HepG2 (cell line): ENCODE data around the gene ZDHHC21. TPM values are rescaled to one million over a fixed set of nuclear protein-coding genes. Genes with fewer than 3 reads are reported as not detected.

ENCODE experiments used
- ATAC-seq: fragments of 200-7000 bp; cut with Tn5 transposase; 3 replicates; pipeline ENCODE4 v1.9.1; 2020; ENCODE audit warnings: mild to moderate bottlenecking, moderate library complexity
- BruUV-seq: library from RNA; stranded (reverse); fragments of 400-500 nt; replicated peaks from 2 replicates; lab custom pipeline; 2021; lab: Mats Ljungman, UMichigan
- CTCF ChIA-PET: fragments of 300-600 bp; formaldehyde crosslinking; extraction: SDS; loops from one replicate; lab custom pipeline; 2021; ENCODE audit warnings: low total read pairs, inconsistent platforms, low intra/inter-chr PET ratio; lab: Yijun Ruan, JAX
- POLR2A ChIA-PET: fragments of 350-600 bp; sonication (Branson Sonifier 250); formaldehyde crosslinking; loops from one replicate; lab custom pipeline; 2020; ENCODE audit warnings: antibody characterized with exemption, inconsistent platforms; lab: Yijun Ruan, JAX
- DNase-seq: peaks from one replicate; pipeline ENCODE4 v3.0.0-alpha.2; 2015; ENCODE audit warnings: low spot score
- FAIRE-seq: peaks from 3 replicates; lab custom pipeline; 2011; peaks lifted over from hg19 to GRCh38; lab: Jason Lieb, UNC
- H2AFZ ChIP-seq: one replicate; pipeline ENCODE4 v1.6.1; 2011; ENCODE audit warnings: low read length, inconsistent platforms
- H3K27ac ChIP-seq: fragments of 300-600 bp; 3 replicates; pipeline ENCODE4 v1.8.0; 2011; ENCODE audit warnings: mixed run types, mild to moderate bottlenecking, mixed read lengths, low read length, inconsistent platforms; ENCODE audit not compliant: insufficient read depth; ENCODE audit errors: extremely low read length
- H3K27me3 ChIP-seq, 2 experiments: fragments of 200-600 bp in 1 of 2; 2 replicates in 1 of 2; 3 replicates in 1 of 2; pipeline versions ENCODE4 v1.6.0 to v1.8.0; 2011; ENCODE audit warnings: low read length in 2 of 2, mild to moderate bottlenecking in 2 of 2, moderate library complexity in 2 of 2, inconsistent platforms in 1 of 2; ENCODE audit not compliant: insufficient read depth in 2 of 2, control insufficient read depth in 1 of 2
- H3K36me3 ChIP-seq, 2 experiments: fragments of 200-600 bp in 1 of 2; replicated peaks in 1 of 2; 2 replicates in 1 of 2; 3 replicates in 1 of 2; pipeline versions ENCODE4 v1.5.1 to v1.8.0; 2011; ENCODE audit warnings: low read length in 2 of 2, inconsistent platforms in 1 of 2; ENCODE audit not compliant: insufficient read depth in 2 of 2, control insufficient read depth in 1 of 2
- H3K4me1 ChIP-seq: 2 replicates; pipeline ENCODE4 v1.5.1; 2012; ENCODE audit warnings: low read length, inconsistent platforms; ENCODE audit not compliant: insufficient read depth
- H3K4me2 ChIP-seq: 2 replicates; pipeline ENCODE4 v1.6.0; 2011; ENCODE audit warnings: low read depth, low read length, inconsistent platforms
- H3K4me3 ChIP-seq, 3 experiments: fragments of 200-600 bp in 1 of 3; sonication (generic), shearing (Covaris generic) in 1 of 3; replicated peaks in 1 of 3; 2 replicates each; pipeline ENCODE4 v1.5.1; 2011 to 2016; ENCODE audit warnings: low read length in 3 of 3, inconsistent platforms in 2 of 3, low read depth in 2 of 3, mild to moderate bottlenecking in 2 of 3, control low read depth in 1 of 3, mixed read lengths in 1 of 3; ENCODE audit not compliant: insufficient read depth in 1 of 3
- H3K79me2 ChIP-seq: one replicate; pipeline ENCODE4 v1.6.1; 2011; ENCODE audit warnings: low read length, inconsistent platforms; ENCODE audit not compliant: insufficient read depth
- H3K9ac ChIP-seq: 2 replicates; pipeline ENCODE4 v1.6.0; 2011; ENCODE audit warnings: mild to moderate bottlenecking, low read depth, low read length, inconsistent platforms; ENCODE audit not compliant: insufficient read depth
- H3K9me3 ChIP-seq: 2 replicates; pipeline ENCODE4 v1.5.1; 2012; ENCODE audit warnings: mild to moderate bottlenecking, low read length
- H4K20me1 ChIP-seq: 2 replicates; pipeline ENCODE4 v1.6.0; 2011; ENCODE audit warnings: inconsistent platforms, mild to moderate bottlenecking, low read length, moderate library complexity; ENCODE audit not compliant: insufficient read depth
- GPN1 ChIP-seq: sonication (generic); formaldehyde crosslinking; IDR thresholded peaks from 2 replicates; pipeline ENCODE4 v1.5.1; 2020; ENCODE audit warnings: missing genetic modification reagents, borderline replicate concordance
- HNF4A ChIP-seq: sonication (generic); formaldehyde crosslinking; IDR thresholded peaks from 2 replicates; pipeline ENCODE4 v1.4.0; 2020; ENCODE audit warnings: missing genetic modification reagents
- MYNN ChIP-seq: sonication (generic); formaldehyde crosslinking; IDR thresholded peaks from 2 replicates; pipeline ENCODE4 v1.4.0; 2020; ENCODE audit warnings: mild to moderate bottlenecking, low read depth, missing genetic modification reagents
- SAP130 ChIP-seq: IDR thresholded peaks from 2 replicates; pipeline ENCODE4 v1.6.1; 2016; ENCODE audit warnings: low read depth
- ZNF333 ChIP-seq: sonication (generic); formaldehyde crosslinking; IDR thresholded peaks from 2 replicates; pipeline ENCODE4 v1.4.0; 2020; ENCODE audit warnings: mild to moderate bottlenecking, missing genetic modification reagents, borderline replicate concordance
- ZNF850 ChIP-seq: sonication (generic); formaldehyde crosslinking; conservative IDR thresholded peaks from 2 replicates; pipeline ENCODE4 v1.9.0; 2021; ENCODE audit warnings: mild to moderate bottlenecking, missing genetic modification reagents
- WGBS: methylation state at CpG from one replicate; pipeline ENCODE4 v1.1.6; 2017; ENCODE audit warnings: low lambda C conversion rate; 5-methylcytosine and 5-hydroxymethylcytosine counted together
- in situ Hi-C: cut with HindIII; loops from 2 replicates; pipeline ENCODE4 v1.10.0; 2017; ENCODE audit warnings: low pct_unique_long_range_greater_than_20kb; ENCODE audit not compliant: extremely low pct_ligation_motif_present
- intact Hi-C: fragments of 100-400 bp; cut with micrococcal nuclease; formaldehyde crosslinking; loops from one replicate; pipeline ENCODE4 v1.10.0; 2022; ENCODE audit not compliant: unreplicated experiment
- polyA plus RNA-seq, 8 experiments: library from polyadenylated mRNA; depleted of rRNA in 3 of 8; stranded (reverse) in 7 of 8; unstranded in 1 of 8; fragments of >200 nt; fragmentation: Illumina TruSeq in 4 of 8; extraction: Trizol in 4 of 8; gene quantifications; 2 replicates each; pipeline versions ENCODE4 v1.2.1 to v1.2.3, GENCODE V29; 2011 to 2016; ENCODE audit warnings: low read depth in 4 of 8, missing spikeins in 1 of 8, mixed read lengths in 1 of 8; ENCODE audit not compliant: insufficient read depth in 1 of 8
- total RNA-seq, 5 experiments: library from RNA; depleted of rRNA; stranded (reverse); fragments of >200 nt; fragmentation: Illumina TruSeq; extraction: Trizol; gene quantifications; 2 replicates each; pipeline ENCODE4 v1.2.3, GENCODE V29; 2016; ENCODE audit warnings: low read depth in 1 of 5
- TF ChIP-seq, protein P1 (sequence below): sonication (generic); formaldehyde crosslinking; conservative IDR thresholded peaks from 2 replicates; pipeline ENCODE4 v1.4.0; 2020; ENCODE audit warnings: missing genetic modification reagents

ZDHHC21 gene
- total and polyA plus RNA-seq, 2 of the 13 experiments (the other 11 are each of a cell fraction or from before 2014, with no cell fraction given) = 2.4 to 3.7 TPM

DNA sequence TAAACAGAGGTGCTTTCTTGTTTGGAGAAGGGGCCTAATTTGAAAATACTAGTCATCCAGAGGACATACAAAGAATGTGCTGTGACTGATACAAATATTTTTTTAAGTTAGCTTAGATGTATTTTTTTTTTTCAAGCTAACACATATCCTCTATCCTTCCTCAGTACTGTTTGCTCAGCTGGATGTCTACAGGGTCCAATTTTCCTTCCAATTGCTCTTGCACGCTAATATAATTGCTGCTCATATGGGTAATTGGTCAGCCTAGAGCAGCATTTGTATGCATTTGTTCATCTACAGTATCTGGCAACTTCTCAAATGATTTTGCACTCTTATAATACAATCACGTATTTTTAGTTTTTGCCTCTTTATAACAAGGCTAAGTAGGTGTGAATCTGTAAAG lies 84.7 kb downstream of the ZDHHC21 start:
- WGBS = 92% methylated on average over 2 of the region's 2 CpGs
- Histone ChIP-seq H3K4me1 (no peaks in the 10 kb centered on the region), H3K27me3 (no peaks in the 10 kb centered on the region), H3K36me3 (no peaks in the 10 kb centered on the region), H3K79me2 (no peaks in the 10 kb centered on the region), H4K20me1 (no peaks in the 10 kb centered on the region), H2AFZ (no peak overlapping the region), H3K4me3 (no peak overlapping the region), H3K9me3 (no peaks in the 10 kb centered on the region), H3K9ac (no peak overlapping the region), H3K4me2 (no peak overlapping the region), H3K27ac (no peak overlapping the region)
- ChIA-PET POLR2A (no interaction called here), CTCF (no interaction called here)
- FAIRE-seq = no peak
- in situ Hi-C loops = no loop called here
- TF ChIP-seq, protein P1, sequence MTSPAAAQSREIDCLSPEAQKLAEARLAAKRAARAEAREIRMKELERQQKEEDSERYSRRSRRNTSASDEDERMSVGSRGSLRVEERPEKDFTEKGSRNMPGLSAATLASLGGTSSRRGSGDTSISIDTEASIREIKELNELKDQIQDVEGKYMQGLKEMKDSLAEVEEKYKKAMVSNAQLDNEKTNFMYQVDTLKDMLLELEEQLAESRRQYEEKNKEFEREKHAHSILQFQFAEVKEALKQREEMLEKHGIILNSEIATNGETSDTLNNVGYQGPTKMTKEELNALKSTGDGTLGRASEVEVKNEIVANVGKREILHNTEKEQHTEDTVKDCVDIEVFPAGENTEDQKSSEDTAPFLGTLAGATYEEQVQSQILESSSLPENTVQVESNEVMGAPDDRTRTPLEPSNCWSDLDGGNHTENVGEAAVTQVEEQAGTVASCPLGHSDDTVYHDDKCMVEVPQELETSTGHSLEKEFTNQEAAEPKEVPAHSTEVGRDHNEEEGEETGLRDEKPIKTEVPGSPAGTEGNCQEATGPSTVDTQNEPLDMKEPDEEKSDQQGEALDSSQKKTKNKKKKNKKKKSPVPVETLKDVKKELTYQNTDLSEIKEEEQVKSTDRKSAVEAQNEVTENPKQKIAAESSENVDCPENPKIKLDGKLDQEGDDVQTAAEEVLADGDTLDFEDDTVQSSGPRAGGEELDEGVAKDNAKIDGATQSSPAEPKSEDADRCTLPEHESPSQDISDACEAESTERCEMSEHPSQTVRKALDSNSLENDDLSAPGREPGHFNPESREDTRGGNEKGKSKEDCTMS (CRISPR knock-in tag) = no peak
- TF ChIP-seq GPN1 = no peak
- no peak for TF ChIP-seq SAP130 (CRISPR knock-in tag)
- TF ChIP-seq HNF4A (CRISPR knock-in tag) = no peak
- no peak for TF ChIP-seq MYNN (CRISPR knock-in tag)
- no peak for TF ChIP-seq ZNF333 (CRISPR knock-in tag)
- no peak for TF ChIP-seq ZNF850 (CRISPR knock-in tag)
- intact Hi-C loops = no loop called here
- no peak for DNase-seq
- no peak for ATAC-seq
- BruUV-seq = no TSS peak
